Measurements from ENCODE around the gene ATL3. TPM values are rescaled to one million over a fixed set of nuclear protein-coding genes. Genes with fewer than 3 reads are reported as not detected.

ATL3 gene
- total RNA-seq, 1 experiment from 2014 or later = 55.1 TPM

DNA sequence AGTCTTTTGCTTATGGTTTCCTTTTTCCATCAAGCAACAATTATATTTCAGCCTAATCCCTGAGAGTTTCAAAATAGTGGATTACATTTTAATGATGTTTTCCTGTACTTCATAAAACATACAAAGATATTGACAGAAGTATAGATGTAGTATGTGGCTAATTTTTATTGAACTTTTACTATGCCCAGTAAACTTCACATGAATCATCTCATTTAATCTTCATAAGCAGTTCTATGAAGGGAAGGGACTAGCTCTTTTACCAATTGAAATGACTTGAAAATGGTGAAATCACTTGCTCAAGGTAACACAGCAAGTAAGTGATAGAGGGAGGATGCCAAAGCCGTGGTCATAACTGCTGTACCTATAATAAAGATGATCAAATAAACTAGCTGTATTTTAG lies 37.6 kb upstream of the ATL3 start:
- no peak for DNase-seq
- Histone ChIP-seq H3K4me1 (peaks cover 8% of the 10 kb centered on the region), H3K36me3 (ENCODE audit: control insufficient read depth, insufficient read depth, low read length) (no peaks in the 10 kb centered on the region), H3K27me3 (replicated peaks; ENCODE audit: control insufficient read depth, insufficient read depth, low read length) (no peaks in the 10 kb centered on the region), H3K4me3 (ENCODE audit: low read depth, low read length) (no peak overlapping the region), H3K9me3 (no peaks in the 10 kb centered on the region)
- intact Hi-C loops (cut with micrococcal nuclease; ENCODE audit: unreplicated experiment) = no loop called here
- Mint-ChIP-seq H3K4me1 (ENCODE audit: low read depth, unreplicated experiment) (peaks cover 17% of the 10 kb centered on the region), H3K27ac (ENCODE audit: unreplicated experiment) (no peak overlapping the region), H3K27me3 (ENCODE audit: insufficient read depth, unreplicated experiment) (no peaks in the 10 kb centered on the region), H3K36me3 (ENCODE audit: insufficient read depth, unreplicated experiment) (peaks cover 16% of the 10 kb centered on the region), H3K4me3 (ENCODE audit: unreplicated experiment) (no peak overlapping the region), H3K9me3 (ENCODE audit: unreplicated experiment) (no peaks in the 10 kb centered on the region)
- no TSS peak for BruUV-seq (replicated peaks)
- TF ChIP-seq, protein P1, sequence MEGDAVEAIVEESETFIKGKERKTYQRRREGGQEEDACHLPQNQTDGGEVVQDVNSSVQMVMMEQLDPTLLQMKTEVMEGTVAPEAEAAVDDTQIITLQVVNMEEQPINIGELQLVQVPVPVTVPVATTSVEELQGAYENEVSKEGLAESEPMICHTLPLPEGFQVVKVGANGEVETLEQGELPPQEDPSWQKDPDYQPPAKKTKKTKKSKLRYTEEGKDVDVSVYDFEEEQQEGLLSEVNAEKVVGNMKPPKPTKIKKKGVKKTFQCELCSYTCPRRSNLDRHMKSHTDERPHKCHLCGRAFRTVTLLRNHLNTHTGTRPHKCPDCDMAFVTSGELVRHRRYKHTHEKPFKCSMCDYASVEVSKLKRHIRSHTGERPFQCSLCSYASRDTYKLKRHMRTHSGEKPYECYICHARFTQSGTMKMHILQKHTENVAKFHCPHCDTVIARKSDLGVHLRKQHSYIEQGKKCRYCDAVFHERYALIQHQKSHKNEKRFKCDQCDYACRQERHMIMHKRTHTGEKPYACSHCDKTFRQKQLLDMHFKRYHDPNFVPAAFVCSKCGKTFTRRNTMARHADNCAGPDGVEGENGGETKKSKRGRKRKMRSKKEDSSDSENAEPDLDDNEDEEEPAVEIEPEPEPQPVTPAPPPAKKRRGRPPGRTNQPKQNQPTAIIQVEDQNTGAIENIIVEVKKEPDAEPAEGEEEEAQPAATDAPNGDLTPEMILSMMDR (IDR thresholded peaks at IDR 0.05; ENCODE audit: insufficient read depth in 1 of 2, low read depth in 1 of 2, low read length in 1 of 2, severe bottlenecking in 1 of 2, unreplicated experiment in 1 of 2) = no peak
- ChIA-PET CTCF (no interaction called here), POLR2A (no interaction called here)

DNA sequence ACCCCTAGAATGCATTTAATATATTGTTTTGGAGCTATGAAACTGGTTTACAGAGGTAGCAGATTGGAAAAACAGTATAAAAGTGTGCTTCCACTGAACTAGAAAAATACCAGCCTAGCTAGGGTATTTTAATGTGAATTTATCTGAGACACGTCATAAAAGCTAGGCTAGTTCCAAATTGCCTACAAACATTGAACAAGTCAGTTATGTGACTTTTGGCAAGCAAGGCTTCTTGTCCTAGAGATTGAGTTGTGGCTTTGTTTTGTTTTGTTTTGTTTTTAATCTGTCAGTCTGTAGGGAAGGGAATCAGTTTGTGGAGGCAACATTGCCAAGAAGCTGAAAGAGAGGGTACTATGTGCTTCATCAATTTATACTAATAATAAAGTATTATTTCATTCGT lies 34.4 kb upstream of the ATL3 start:
- Histone ChIP-seq H3K4me3 (ENCODE audit: low read depth, low read length) (no peak overlapping the region), H3K9me3 (no peaks in the 10 kb centered on the region; the same call in 1 of the 2 replicates), H3K27me3 (replicated peaks; ENCODE audit: control insufficient read depth, insufficient read depth, low read length) (no peaks in the 10 kb centered on the region), H3K4me1 (peaks cover 3% of the 10 kb centered on the region; the same call in 1 of the 2 replicates), H3K36me3 (ENCODE audit: control insufficient read depth, insufficient read depth, low read length) (no peaks in the 10 kb centered on the region)
- no peak overlapping the region for H3K27ac Mint-ChIP-seq (ENCODE audit: unreplicated experiment)
- POLR2A ChIA-PET = no interaction called here
- peaks cover 12% of the 10 kb centered on the region for H3K4me1 Mint-ChIP-seq (ENCODE audit: low read depth, unreplicated experiment)
- no peaks in the 10 kb centered on the region for H3K27me3 Mint-ChIP-seq (ENCODE audit: insufficient read depth, unreplicated experiment)
- no TSS peak for BruUV-seq (replicated peaks)
- CTCF ChIA-PET = no interaction called here
- no peak overlapping the region for H3K4me3 Mint-ChIP-seq (ENCODE audit: unreplicated experiment)
- no peak for DNase-seq
- TF ChIP-seq, protein P1 (IDR thresholded peaks at IDR 0.05; ENCODE audit: insufficient read depth in 1 of 2, low read depth in 1 of 2, low read length in 1 of 2, severe bottlenecking in 1 of 2, unreplicated experiment in 1 of 2) = no peak
- intact Hi-C loops (cut with micrococcal nuclease; ENCODE audit: unreplicated experiment) = no loop called here
- H3K36me3 Mint-ChIP-seq (ENCODE audit: insufficient read depth, unreplicated experiment) = peaks cover 14% of the 10 kb centered on the region
- H3K9me3 Mint-ChIP-seq (ENCODE audit: unreplicated experiment) = no peaks in the 10 kb centered on the region

DNA sequence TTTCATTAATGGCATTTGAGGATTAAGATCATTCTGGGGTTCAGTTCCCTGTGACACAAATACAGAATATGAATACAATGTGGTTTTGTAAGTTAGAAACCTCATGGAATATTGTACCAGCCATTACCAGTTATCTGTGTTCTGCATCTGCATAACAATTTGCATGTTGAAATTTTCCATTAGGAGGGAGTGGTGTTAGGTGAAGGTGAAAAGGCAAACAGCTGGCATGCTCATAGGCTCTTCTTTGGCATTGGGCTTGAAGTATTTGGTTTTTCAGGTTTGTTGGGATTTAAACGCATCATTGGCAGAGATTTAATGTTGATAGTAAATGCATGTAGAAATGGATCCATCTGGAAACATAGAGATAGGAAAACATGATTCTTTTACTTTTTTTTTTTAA lies 28.7 kb upstream of the ATL3 start:
- no peak overlapping the region for H3K4me3 ChIP-seq (ENCODE audit: low read depth, low read length)
- POLR2A ChIA-PET = no interaction called here
- no peaks in the 10 kb centered on the region; the same call in 1 of the 2 replicates for H3K9me3 ChIP-seq
- DNase-seq = no peak
- Mint-ChIP-seq H3K36me3 (ENCODE audit: insufficient read depth, unreplicated experiment) (peaks cover 24% of the 10 kb centered on the region), H3K4me1 (ENCODE audit: low read depth, unreplicated experiment) (peaks cover 5% of the 10 kb centered on the region), H3K27ac (ENCODE audit: unreplicated experiment) (no peak overlapping the region), H3K27me3 (ENCODE audit: insufficient read depth, unreplicated experiment) (no peaks in the 10 kb centered on the region), H3K4me3 (ENCODE audit: unreplicated experiment) (no peak overlapping the region), H3K9me3 (ENCODE audit: unreplicated experiment) (no peaks in the 10 kb centered on the region)
- no peaks in the 10 kb centered on the region for H3K4me1 ChIP-seq
- TF ChIP-seq, protein P1 (IDR thresholded peaks at IDR 0.05; ENCODE audit: insufficient read depth in 1 of 2, low read depth in 1 of 2, low read length in 1 of 2, severe bottlenecking in 1 of 2, unreplicated experiment in 1 of 2) = no peak
- no peaks in the 10 kb centered on the region for H3K36me3 ChIP-seq (ENCODE audit: control insufficient read depth, insufficient read depth, low read length)
- intact Hi-C loops (cut with micrococcal nuclease; ENCODE audit: unreplicated experiment) = no loop called here
- no TSS peak for BruUV-seq (replicated peaks)
- CTCF ChIA-PET = no interaction called here
- H3K27me3 ChIP-seq (replicated peaks; ENCODE audit: control insufficient read depth, insufficient read depth, low read length) = no peaks in the 10 kb centered on the region
